NCI-H1092 treated with DMSO at 0.1 percent for 48 hours (cell line): ENCODE measurements around the gene OPRM1.

ENCODE experiments used
- DNase-seq: peaks from one replicate; lab custom pipeline; 2025; lab: John Stamatoyannopoulos, UW

OPRM1 gene

GRCh38 chr6:154086510-154086909, 47.5 kb downstream of the OPRM1 start:
- DNase-seq: no peak

GRCh38 chr6:154092326-154092962, 53.4 kb downstream of the OPRM1 start:
- no peak for DNase-seq

- DNase-seq: no peak
Measured at GRCh38 chr6:154093231-154094044, 54.4 kb downstream of the OPRM1 start.

- no peak for DNase-seq
Measured at GRCh38 chr6:154095571-154095970, 56.5 kb downstream of the OPRM1 start.

- no peak for DNase-seq
Measured at GRCh38 chr6:154096316-154096715, 57.3 kb downstream of the OPRM1 start.

- DNase-seq: no peak
Measured at GRCh38 chr6:154096834-154097233, 57.8 kb downstream of the OPRM1 start.

- no peak for DNase-seq
Measured at GRCh38 chr6:154099211-154099610, 60.2 kb downstream of the OPRM1 start.

GRCh38 chr6:154106251-154106650, 67.2 kb downstream of the OPRM1 start:
- DNase-seq: no peak

GRCh38 chr6:154111025-154111424, 72.0 kb downstream of the OPRM1 start:
- no peak for DNase-seq

GRCh38 chr6:154112181-154112809, 73.3 kb downstream of the OPRM1 start:
- no peak for DNase-seq

GRCh38 chr6:154113392-154113791, 74.4 kb downstream of the OPRM1 start:
- DNase-seq: no peak

GRCh38 chr6:154117485-154117884, 78.4 kb downstream of the OPRM1 start:
- DNase-seq: no peak

- no peak for DNase-seq
Measured at GRCh38 chr6:154122195-154122925, 83.3 kb downstream of the OPRM1 start.

- no peak for DNase-seq
Measured at GRCh38 chr6:154123155-154123956, 84.3 kb downstream of the OPRM1 start.

- DNase-seq: no peak
Measured at GRCh38 chr6:154125421-154125820, 86.4 kb downstream of the OPRM1 start.

- no peak for DNase-seq
Measured at GRCh38 chr6:154127657-154128056, 88.6 kb downstream of the OPRM1 start.

- no peak for DNase-seq
Measured at GRCh38 chr6:154134471-154135147, 95.6 kb downstream of the OPRM1 start.

- no peak for DNase-seq
Measured at GRCh38 chr6:154138793-154139192, 99.8 kb downstream of the OPRM1 start.

GRCh38 chr6:154139892-154140291, 100.9 kb downstream of the OPRM1 start:
- no peak for DNase-seq

GRCh38 chr6:154140743-154141142, 101.7 kb downstream of the OPRM1 start:
- no peak for DNase-seq

GRCh38 chr6:154143753-154144152, 104.7 kb downstream of the OPRM1 start:
- no peak for DNase-seq
